Bronchial epithelial cell (primary cell): ENCODE data around the gene IGFL2. TPM values are rescaled to one million over a fixed set of nuclear protein-coding genes. Genes with fewer than 3 reads are reported as not detected.
"Not testable (repeated sequence)": the region's sequence is repeated elsewhere in the genome, so short reads cannot be mapped to it uniquely, and the experiment has no call there.

ENCODE experiments used
- DNase-seq: peaks from one replicate; pipeline ENCODE4 v3.0.0-alpha.2; 2010; ENCODE audit warnings: low read depth
- FAIRE-seq: peaks from 2 replicates; lab custom pipeline; 2011; peaks lifted over from hg19 to GRCh38; lab: Jason Lieb, UNC
- H3K27me3 ChIP-seq: 2 replicates; pipeline ENCODE4 v1.5.1; 2011; ENCODE audit warnings: low read length; ENCODE audit not compliant: control insufficient read depth, insufficient read depth
- H3K36me3 ChIP-seq: 2 replicates; pipeline ENCODE4 v1.5.1; 2011; ENCODE audit warnings: low read length; ENCODE audit not compliant: control insufficient read depth, insufficient read depth
- H3K4me3 ChIP-seq: 2 replicates; pipeline ENCODE4 v1.5.1; 2011; ENCODE audit warnings: mild to moderate bottlenecking, low read depth, low read length, control low read depth
- CTCF ChIP-seq: IDR thresholded peaks from 2 replicates; pipeline ENCODE4 v1.5.1; 2011; ENCODE audit warnings: mild to moderate bottlenecking, moderate library complexity, low read length, control low read depth, inconsistent platforms; ENCODE audit not compliant: insufficient read depth, severe bottlenecking
- total RNA-seq: library from RNA; depleted of rRNA; stranded (reverse); fragments of >200 nt; gene quantifications from 2 replicates; pipeline ENCODE4 v1.2.1, GENCODE V29; 2014

Gene IGFL2
- total RNA-seq, 1 donor from 2014 or later, result not detected

- Histone ChIP-seq H3K36me3 (no peaks in the 10 kb centered on the region), H3K4me3 (no peak overlapping the region), H3K27me3 (peaks cover 5% of the 10 kb centered on the region)
- TF ChIP-seq CTCF, result no peak
- FAIRE-seq (no peak), DNase-seq (no peak)
Measured at GRCh38 chr19:46176116-46176860, 28.2 kb downstream of the IGFL2 start.

- no peaks in the 10 kb centered on the region for H3K36me3 ChIP-seq
- TF ChIP-seq CTCF, result no peak
- H3K4me3 ChIP-seq, result no peak overlapping the region
- no peak for DNase-seq
- FAIRE-seq, result no peak
- peaks cover 7% of the 10 kb centered on the region for H3K27me3 ChIP-seq
Measured at GRCh38 chr19:46179076-46179759, 31.2 kb downstream of the IGFL2 start.

- no peak for FAIRE-seq
- peak; percentile 66 for DNase-seq
- no peak for TF ChIP-seq CTCF
- Histone ChIP-seq H3K36me3 (no peaks in the 10 kb centered on the region), H3K27me3 (peaks cover 7% of the 10 kb centered on the region), H3K4me3 (no peak overlapping the region)
Measured at GRCh38 chr19:46180701-46181387, 32.8 kb downstream of the IGFL2 start.

GRCh38 chr19:46181388-46181779, 33.3 kb downstream of the IGFL2 start:
- Histone ChIP-seq H3K4me3 (no peak overlapping the region), H3K36me3 (no peaks in the 10 kb centered on the region), H3K27me3 (peaks cover 8% of the 10 kb centered on the region)
- FAIRE-seq (no peak), DNase-seq (peak; percentile 38)
- no peak for TF ChIP-seq CTCF

- peak; percentile 47 for FAIRE-seq
- DNase-seq, result no peak
- H3K4me3 ChIP-seq, result no peak overlapping the region
- H3K27me3 ChIP-seq, result peaks cover 15% of the 10 kb centered on the region
- no peaks in the 10 kb centered on the region for H3K36me3 ChIP-seq
- no peak for TF ChIP-seq CTCF
Measured at GRCh38 chr19:46182476-46182875, 34.4 kb downstream of the IGFL2 start.

GRCh38 chr19:46184775-46185710, 37.0 kb downstream of the IGFL2 start:
- H3K4me3 ChIP-seq, DNase-seq, H3K36me3 ChIP-seq, FAIRE-seq: not testable (repeated sequence)
- peaks cover 24% of the 10 kb centered on the region for H3K27me3 ChIP-seq
